ENCODE data around the gene PIAS1.

PIAS1 gene

DNA sequence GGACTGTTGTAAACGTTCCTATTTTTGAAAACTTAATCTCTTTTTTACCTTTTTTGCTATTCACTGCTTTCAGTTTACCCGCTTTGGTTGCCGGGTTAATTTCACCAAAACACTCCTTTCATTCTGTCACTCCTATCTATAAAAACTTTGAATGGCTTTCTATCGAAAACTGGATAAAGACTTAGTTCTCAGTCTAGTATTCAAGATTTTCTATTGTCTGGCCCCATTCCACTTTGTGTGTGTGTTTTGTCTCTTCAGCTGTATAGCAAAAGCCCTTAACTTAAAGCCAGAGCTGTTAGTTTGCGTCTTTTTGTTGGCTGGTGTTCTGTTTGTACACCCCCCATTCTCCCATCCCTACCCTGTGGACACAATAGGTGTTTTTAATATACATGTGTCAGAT lies 7.5 kb downstream of the PIAS1 start:
- H3K27me3 ChIP-seq (ENCODE audit: control insufficient read depth in 1 of 2, insufficient read depth in 2 of 2, low read length in 2 of 2): no peaks in the 10 kb centered on the region
- H3K9me3 ChIP-seq (ENCODE audit: control insufficient read depth in 1 of 2, low read length in 2 of 2): no peaks in the 10 kb centered on the region
- H3K4me1 ChIP-seq (ENCODE audit: control insufficient read depth in 1 of 2, insufficient read depth in 2 of 2, low read length in 2 of 2): peaks cover under 1 to 14% of the 10 kb centered on the region in 2 donors
- peaks cover 0 to 2% of the 10 kb centered on the region in 2 donors for H3K36me3 ChIP-seq (ENCODE audit: control insufficient read depth in 1 of 2, insufficient read depth in 2 of 2, low read length in 2 of 2)
- H3K4me3 ChIP-seq (ENCODE audit: low read depth in 1 of 2, low read length in 2 of 2): no peak overlapping the region
- H3K9ac ChIP-seq (ENCODE audit: low read depth in 1 of 2, low read length in 2 of 2): no peak overlapping the region
- no peak overlapping the region for H3K27ac ChIP-seq (ENCODE audit: low read depth, low read length)

DNA sequence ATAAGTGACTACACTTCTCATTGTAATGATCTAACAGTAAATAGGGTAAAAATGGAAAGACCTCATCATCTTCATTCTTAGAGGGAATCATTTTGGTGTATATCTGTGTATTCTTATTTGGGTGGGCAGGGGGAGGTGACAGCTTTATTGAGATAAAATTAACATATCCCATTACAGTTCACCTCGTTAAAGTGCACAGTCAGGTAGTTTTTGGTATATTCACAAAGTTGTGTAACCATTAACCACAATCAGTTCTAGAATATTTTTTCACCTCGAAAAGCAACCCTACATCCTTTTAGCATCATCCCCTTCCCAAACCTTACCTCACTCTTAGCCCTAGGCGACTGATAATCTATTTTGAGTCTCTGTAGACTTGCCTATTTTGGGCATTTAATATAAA lies 8.1 kb downstream of the PIAS1 start:
- H3K36me3 ChIP-seq (ENCODE audit: control insufficient read depth in 1 of 2, insufficient read depth in 2 of 2, low read length in 2 of 2): peaks cover 0 to 2% of the 10 kb centered on the region in 2 donors
- H3K9ac ChIP-seq (ENCODE audit: low read depth in 1 of 2, low read length in 2 of 2): no peak overlapping the region
- H3K9me3 ChIP-seq (ENCODE audit: control insufficient read depth in 1 of 2, low read length in 2 of 2): no peaks in the 10 kb centered on the region
- peaks cover 0 to 8% of the 10 kb centered on the region in 2 donors for H3K4me1 ChIP-seq (ENCODE audit: control insufficient read depth in 1 of 2, insufficient read depth in 2 of 2, low read length in 2 of 2)
- H3K27me3 ChIP-seq (ENCODE audit: control insufficient read depth in 1 of 2, insufficient read depth in 2 of 2, low read length in 2 of 2): no peaks in the 10 kb centered on the region
- H3K27ac ChIP-seq (ENCODE audit: low read depth, low read length): no peak overlapping the region
- H3K4me3 ChIP-seq (ENCODE audit: low read depth in 1 of 2, low read length in 2 of 2): no peak overlapping the region

GRCh38 chr15:68062946-68063465 lies 8.9 kb downstream of the PIAS1 start:
- H3K9ac ChIP-seq (ENCODE audit: low read depth in 1 of 2, low read length in 2 of 2): no peak overlapping the region
- peaks cover 0 to 5% of the 10 kb centered on the region in 2 donors for H3K4me1 ChIP-seq (ENCODE audit: control insufficient read depth in 1 of 2, insufficient read depth in 2 of 2, low read length in 2 of 2)
- peaks cover 0 to 2% of the 10 kb centered on the region in 2 donors for H3K36me3 ChIP-seq (ENCODE audit: control insufficient read depth in 1 of 2, insufficient read depth in 2 of 2, low read length in 2 of 2)
- no peaks in the 10 kb centered on the region for H3K27me3 ChIP-seq (ENCODE audit: control insufficient read depth in 1 of 2, insufficient read depth in 2 of 2, low read length in 2 of 2)
- no peak overlapping the region for H3K27ac ChIP-seq (ENCODE audit: low read depth, low read length)
- H3K9me3 ChIP-seq (ENCODE audit: control insufficient read depth in 1 of 2, low read length in 2 of 2): no peaks in the 10 kb centered on the region
- no peak overlapping the region for H3K4me3 ChIP-seq (ENCODE audit: low read depth in 1 of 2, low read length in 2 of 2)

GRCh38 chr15:68063606-68064005 lies 9.5 kb downstream of the PIAS1 start:
- Histone ChIP-seq H3K4me1 (ENCODE audit: control insufficient read depth in 1 of 2, insufficient read depth in 2 of 2, low read length in 2 of 2) (peaks cover 0 to 5% of the 10 kb centered on the region in 2 donors), H3K27ac (ENCODE audit: low read depth, low read length) (no peak overlapping the region), H3K36me3 (ENCODE audit: control insufficient read depth in 1 of 2, insufficient read depth in 2 of 2, low read length in 2 of 2) (peaks cover 0 to 2% of the 10 kb centered on the region in 2 donors), H3K9ac (ENCODE audit: low read depth in 1 of 2, low read length in 2 of 2) (no peak overlapping the region), H3K27me3 (ENCODE audit: control insufficient read depth in 1 of 2, insufficient read depth in 2 of 2, low read length in 2 of 2) (no peaks in the 10 kb centered on the region), H3K4me3 (ENCODE audit: low read depth in 1 of 2, low read length in 2 of 2) (no peak overlapping the region), H3K9me3 (ENCODE audit: control insufficient read depth in 1 of 2, low read length in 2 of 2) (no peaks in the 10 kb centered on the region)

GRCh38 chr15:68073576-68074288 lies 19.6 kb downstream of the PIAS1 start:
- Histone ChIP-seq H3K4me1 (ENCODE audit: control insufficient read depth in 1 of 2, insufficient read depth in 2 of 2, low read length in 2 of 2) (peaks cover 7 to 19% of the 10 kb centered on the region in 2 donors), H3K4me3 (ENCODE audit: low read depth in 1 of 2, low read length in 2 of 2) (no peak overlapping the region), H3K9ac (ENCODE audit: low read depth in 1 of 2, low read length in 2 of 2) (no peak overlapping the region), H3K9me3 (ENCODE audit: control insufficient read depth in 1 of 2, low read length in 2 of 2) (no peaks in the 10 kb centered on the region), H3K27me3 (ENCODE audit: control insufficient read depth in 1 of 2, insufficient read depth in 2 of 2, low read length in 2 of 2) (no peaks in the 10 kb centered on the region), H3K27ac (ENCODE audit: low read depth, low read length) (no peak overlapping the region), H3K36me3 (ENCODE audit: control insufficient read depth in 1 of 2, insufficient read depth in 2 of 2, low read length in 2 of 2) (no peaks in the 10 kb centered on the region)

- no peak overlapping the region for H3K4me3 ChIP-seq (ENCODE audit: low read depth in 1 of 2, low read length in 2 of 2)
- H3K9ac ChIP-seq (ENCODE audit: low read depth in 1 of 2, low read length in 2 of 2): no peak overlapping the region
- no peaks in the 10 kb centered on the region for H3K36me3 ChIP-seq (ENCODE audit: control insufficient read depth in 1 of 2, insufficient read depth in 2 of 2, low read length in 2 of 2)
- H3K4me1 ChIP-seq (ENCODE audit: control insufficient read depth in 1 of 2, insufficient read depth in 2 of 2, low read length in 2 of 2): peaks cover 13 to 35% of the 10 kb centered on the region in 2 donors
- no peaks in the 10 kb centered on the region for H3K9me3 ChIP-seq (ENCODE audit: control insufficient read depth in 1 of 2, low read length in 2 of 2)
- H3K27me3 ChIP-seq (ENCODE audit: control insufficient read depth in 1 of 2, insufficient read depth in 2 of 2, low read length in 2 of 2): no peaks in the 10 kb centered on the region
- H3K27ac ChIP-seq (ENCODE audit: low read depth, low read length): no peak overlapping the region
Measured at GRCh38 chr15:68075764-68076385, 21.8 kb downstream of the PIAS1 start.

- Histone ChIP-seq H3K9me3 (ENCODE audit: control insufficient read depth in 1 of 2, low read length in 2 of 2) (no peaks in the 10 kb centered on the region), H3K4me3 (ENCODE audit: low read depth in 1 of 2, low read length in 2 of 2) (no peak overlapping the region), H3K27ac (ENCODE audit: low read depth, low read length) (no peak overlapping the region), H3K36me3 (ENCODE audit: control insufficient read depth in 1 of 2, insufficient read depth in 2 of 2, low read length in 2 of 2) (no peaks in the 10 kb centered on the region), H3K4me1 (ENCODE audit: control insufficient read depth in 1 of 2, insufficient read depth in 2 of 2, low read length in 2 of 2) (peaks cover 25 to 58% of the 10 kb centered on the region in 2 donors), H3K9ac (ENCODE audit: low read depth in 1 of 2, low read length in 2 of 2) (no peak overlapping the region), H3K27me3 (ENCODE audit: control insufficient read depth in 1 of 2, insufficient read depth in 2 of 2, low read length in 2 of 2) (no peaks in the 10 kb centered on the region)
Measured at GRCh38 chr15:68078365-68078764, 24.2 kb downstream of the PIAS1 start.

DNA sequence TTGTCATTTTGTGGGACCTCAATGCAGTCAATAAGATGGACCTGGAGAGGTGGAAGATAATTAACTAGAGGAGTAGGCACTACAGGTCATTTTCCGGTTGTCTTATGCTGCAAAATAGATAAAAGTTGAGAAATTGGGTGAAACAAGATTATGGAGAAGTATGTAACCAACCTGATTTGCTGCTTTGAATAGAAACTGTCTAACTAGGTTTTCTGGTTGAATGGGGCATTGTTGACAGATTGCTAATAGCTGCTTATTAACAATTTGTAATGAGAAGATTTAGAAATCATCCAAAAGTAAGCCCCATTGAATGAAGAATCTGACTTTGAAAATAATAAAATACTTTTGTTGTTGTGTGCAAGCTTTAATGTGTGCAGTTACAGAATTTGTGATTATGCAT lies 26.2 kb downstream of the PIAS1 start:
- Histone ChIP-seq H3K9me3 (ENCODE audit: control insufficient read depth in 1 of 2, low read length in 2 of 2) (no peaks in the 10 kb centered on the region), H3K27me3 (ENCODE audit: control insufficient read depth in 1 of 2, insufficient read depth in 2 of 2, low read length in 2 of 2) (no peaks in the 10 kb centered on the region), H3K4me1 (ENCODE audit: control insufficient read depth in 1 of 2, insufficient read depth in 2 of 2, low read length in 2 of 2) (peaks cover 25 to 58% of the 10 kb centered on the region in 2 donors), H3K36me3 (ENCODE audit: control insufficient read depth in 1 of 2, insufficient read depth in 2 of 2, low read length in 2 of 2) (no peaks in the 10 kb centered on the region), H3K4me3 (ENCODE audit: low read depth in 1 of 2, low read length in 2 of 2) (no peak overlapping the region), H3K27ac (ENCODE audit: low read depth, low read length) (no peak overlapping the region), H3K9ac (ENCODE audit: low read depth in 1 of 2, low read length in 2 of 2) (no peak overlapping the region)

DNA sequence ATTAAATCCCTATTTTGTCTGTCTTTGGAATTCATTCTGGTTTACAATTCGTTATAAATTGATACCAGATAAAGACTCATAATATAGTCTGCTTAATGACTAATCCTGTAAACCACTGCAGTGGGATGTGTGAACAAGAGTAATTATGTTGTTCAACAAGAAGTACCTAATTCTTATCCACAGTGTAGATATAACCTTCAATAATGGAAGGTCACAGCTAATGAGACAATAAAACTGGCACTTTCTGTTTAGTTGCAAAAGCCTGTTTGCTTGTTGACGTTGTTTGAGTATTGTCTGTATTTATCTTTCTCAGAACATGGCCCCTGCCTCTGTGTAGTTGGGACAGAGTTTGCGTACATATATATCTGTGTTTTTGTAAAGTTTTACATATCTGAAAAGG lies 26.7 kb downstream of the PIAS1 start:
- no peaks in the 10 kb centered on the region for H3K27me3 ChIP-seq (ENCODE audit: control insufficient read depth in 1 of 2, insufficient read depth in 2 of 2, low read length in 2 of 2)
- no peak overlapping the region for H3K9ac ChIP-seq (ENCODE audit: low read depth in 1 of 2, low read length in 2 of 2)
- H3K36me3 ChIP-seq (ENCODE audit: control insufficient read depth in 1 of 2, insufficient read depth in 2 of 2, low read length in 2 of 2): no peaks in the 10 kb centered on the region
- peaks cover 25 to 58% of the 10 kb centered on the region in 2 donors for H3K4me1 ChIP-seq (ENCODE audit: control insufficient read depth in 1 of 2, insufficient read depth in 2 of 2, low read length in 2 of 2)
- no peaks in the 10 kb centered on the region for H3K9me3 ChIP-seq (ENCODE audit: control insufficient read depth in 1 of 2, low read length in 2 of 2)
- no peak overlapping the region for H3K4me3 ChIP-seq (ENCODE audit: low read depth in 1 of 2, low read length in 2 of 2)
- H3K27ac ChIP-seq (ENCODE audit: low read depth, low read length): no peak overlapping the region

DNA sequence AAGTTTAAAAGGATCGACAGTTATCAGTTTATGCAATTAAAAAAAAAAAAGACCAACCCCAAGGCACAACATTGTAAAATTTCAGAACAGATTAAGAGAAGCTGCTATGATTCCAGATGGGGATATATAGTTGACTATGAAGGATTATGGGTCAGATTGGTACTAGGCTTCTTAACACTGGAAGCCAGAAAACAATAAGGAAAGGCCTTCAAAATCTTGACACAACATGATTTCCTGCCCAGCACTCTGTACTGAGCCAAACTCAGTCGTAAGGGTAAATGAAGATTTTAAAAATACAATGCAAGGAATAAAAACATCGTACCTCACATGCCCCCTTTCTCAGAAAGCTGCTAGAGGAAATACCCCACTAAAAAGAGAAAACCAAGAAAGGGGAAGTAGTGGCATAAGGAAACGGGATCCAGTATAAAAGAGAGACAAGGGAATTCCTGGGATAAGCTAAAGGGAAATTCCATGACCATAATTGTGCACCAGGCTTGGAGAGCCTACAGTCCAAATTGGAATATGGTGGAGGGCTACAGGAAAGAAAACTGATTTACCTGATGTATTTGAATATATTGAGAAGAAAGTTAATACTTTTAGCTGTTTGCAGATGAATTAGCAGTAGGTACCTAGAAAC lies 27.9 kb downstream of the PIAS1 start:
- peaks cover 0 to 6% of the 10 kb centered on the region in 2 donors for H3K36me3 ChIP-seq (ENCODE audit: control insufficient read depth in 1 of 2, insufficient read depth in 2 of 2, low read length in 2 of 2)

More for the DNA sequence above, 27.9 kb downstream of the PIAS1 start:
- no peak overlapping the region for H3K9ac ChIP-seq (ENCODE audit: low read depth in 1 of 2, low read length in 2 of 2)
- no peak overlapping the region for H3K4me3 ChIP-seq (ENCODE audit: low read depth in 1 of 2, low read length in 2 of 2)
- peaks cover 25 to 54% of the 10 kb centered on the region in 2 donors for H3K4me1 ChIP-seq (ENCODE audit: control insufficient read depth in 1 of 2, insufficient read depth in 2 of 2, low read length in 2 of 2)
- H3K27ac ChIP-seq (ENCODE audit: low read depth, low read length): no peak overlapping the region
- H3K9me3 ChIP-seq (ENCODE audit: control insufficient read depth in 1 of 2, low read length in 2 of 2): no peaks in the 10 kb centered on the region
- no peaks in the 10 kb centered on the region for H3K27me3 ChIP-seq (ENCODE audit: control insufficient read depth in 1 of 2, insufficient read depth in 2 of 2, low read length in 2 of 2)

Data from duodenal mucosa (tissue), 2 donors.